Mucosa of descending colon (tissue), 3 donors: ENCODE results near the gene SULT2B1. TPM values are rescaled to one million over a fixed set of nuclear protein-coding genes. Genes with fewer than 3 reads are reported as not detected.
A peak's percentile ranks its signal among the peaks of the same experiment; 100 is the strongest.

Experiments
- ATAC-seq: fragments of 200-7000 bp; cut with Tn5 transposase; one replicate; pipeline ENCODE4 v1.9.1; 2020; ENCODE audit warnings: mild to moderate bottlenecking, moderate library complexity
- DNase-seq, 3 donors: peaks; one replicate each; pipeline ENCODE4 v3.0.0-alpha.2; 2020
- H3K36me3 ChIP-seq: fragments of 200-600 bp; one replicate; pipeline ENCODE4 v1.8.0; 2021; ENCODE audit warnings: low read depth, mild to moderate bottlenecking
- H3K4me1 ChIP-seq: fragments of 200-600 bp; one replicate; pipeline ENCODE4 v1.8.0; 2021; ENCODE audit warnings: low read depth, mild to moderate bottlenecking
- H3K4me3 ChIP-seq: fragments of 200-600 bp; one replicate; pipeline ENCODE4 v1.8.0; 2021; ENCODE audit warnings: mild to moderate bottlenecking
- H3K9me3 ChIP-seq: fragments of 200-600 bp; one replicate; pipeline ENCODE4 v1.8.0; 2021; ENCODE audit warnings: mild to moderate bottlenecking
- intact Hi-C, 2 donors: fragments of 100-400 bp; cut with DNase I in 1 of 2; cut with micrococcal nuclease in 1 of 2; formaldehyde crosslinking; loops; one replicate each; pipeline versions ENCODE4 v1.11.0 to v1.11.1; 2022; cut with DNase I, micrococcal nuclease
- total RNA-seq, 3 donors: library from RNA; stranded (reverse); fragmentation: NEBNext Ultra II Directional in 2 of 3; extraction: Animal tissue kit (Norgen Biotek cat#: 25700) in 2 of 3; gene quantifications; one replicate each; pipeline versions ENCODE4 v1.2.1 to v1.2.4, GENCODE V29; 2021 to 2023
- TF ChIP-seq, protein P1 (sequence below): fragments of 200-600 bp; IDR thresholded peaks from one replicate; pipeline ENCODE4 v1.8.0; 2022; ENCODE audit warnings: antibody characterized with exemption, mild to moderate bottlenecking
- donor health status: DM: no; HTN: no; CAD: no; lungs with moderate emphysema.
- donor health status: DM: no; HTN: no; CAD: no.
- donor health status: DM: no; HTN: yes; CAD: no.

Gene SULT2B1
- total RNA-seq, 3 donors from 2014 or later, result 0.51 to 3.1 (median 1.1) TPM

- intact Hi-C loops, result no loop called here
- Histone ChIP-seq H3K9me3 (no peaks in the 10 kb centered on the region), H3K4me3 (no peak overlapping the region), H3K4me1 (peaks cover 10% of the 10 kb centered on the region), H3K36me3 (no peaks in the 10 kb centered on the region)
- TF ChIP-seq, protein P1, sequence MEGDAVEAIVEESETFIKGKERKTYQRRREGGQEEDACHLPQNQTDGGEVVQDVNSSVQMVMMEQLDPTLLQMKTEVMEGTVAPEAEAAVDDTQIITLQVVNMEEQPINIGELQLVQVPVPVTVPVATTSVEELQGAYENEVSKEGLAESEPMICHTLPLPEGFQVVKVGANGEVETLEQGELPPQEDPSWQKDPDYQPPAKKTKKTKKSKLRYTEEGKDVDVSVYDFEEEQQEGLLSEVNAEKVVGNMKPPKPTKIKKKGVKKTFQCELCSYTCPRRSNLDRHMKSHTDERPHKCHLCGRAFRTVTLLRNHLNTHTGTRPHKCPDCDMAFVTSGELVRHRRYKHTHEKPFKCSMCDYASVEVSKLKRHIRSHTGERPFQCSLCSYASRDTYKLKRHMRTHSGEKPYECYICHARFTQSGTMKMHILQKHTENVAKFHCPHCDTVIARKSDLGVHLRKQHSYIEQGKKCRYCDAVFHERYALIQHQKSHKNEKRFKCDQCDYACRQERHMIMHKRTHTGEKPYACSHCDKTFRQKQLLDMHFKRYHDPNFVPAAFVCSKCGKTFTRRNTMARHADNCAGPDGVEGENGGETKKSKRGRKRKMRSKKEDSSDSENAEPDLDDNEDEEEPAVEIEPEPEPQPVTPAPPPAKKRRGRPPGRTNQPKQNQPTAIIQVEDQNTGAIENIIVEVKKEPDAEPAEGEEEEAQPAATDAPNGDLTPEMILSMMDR, result peak; percentile 33
- ATAC-seq (peak; percentile 62), DNase-seq (peak in 2 of 3 donors; percentile 63 to 68)
Measured at GRCh38 chr19:48608798-48609263, 56.9 kb downstream of the SULT2B1 start.

DNA sequence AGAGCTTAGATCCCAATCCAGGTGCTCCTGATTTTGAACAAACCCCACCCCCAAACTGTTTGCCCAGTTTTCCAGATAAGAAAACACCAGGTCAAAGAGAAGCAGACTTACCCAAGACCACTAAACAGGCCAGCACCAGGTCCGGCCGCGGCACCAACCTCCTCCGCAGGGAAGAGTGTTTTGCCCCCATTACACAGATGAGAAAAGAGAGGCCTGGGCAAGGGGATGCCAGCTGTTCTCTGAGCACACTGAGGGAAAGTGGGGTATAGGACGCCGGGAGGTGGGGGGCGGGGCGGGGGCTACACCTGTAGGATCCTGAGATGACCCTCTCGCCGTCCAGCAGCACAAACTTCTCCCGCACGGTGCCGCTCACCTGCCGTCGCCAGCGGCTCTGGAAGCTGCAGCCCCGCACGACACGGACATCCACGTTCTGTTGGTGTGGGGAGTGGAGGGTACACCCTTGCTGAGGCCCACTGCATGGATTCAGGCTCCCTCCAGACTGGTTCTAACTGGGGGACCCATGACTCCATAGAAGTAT lies 57.7 kb downstream of the SULT2B1 start:
- Histone ChIP-seq H3K9me3 (no peaks in the 10 kb centered on the region), H3K4me1 (peaks cover 10% of the 10 kb centered on the region), H3K4me3 (no peak overlapping the region), H3K36me3 (no peaks in the 10 kb centered on the region)
- intact Hi-C loops, result no loop called here
- TF ChIP-seq, protein P1, result no peak
- ATAC-seq (no peak), DNase-seq (no peak)

DNA sequence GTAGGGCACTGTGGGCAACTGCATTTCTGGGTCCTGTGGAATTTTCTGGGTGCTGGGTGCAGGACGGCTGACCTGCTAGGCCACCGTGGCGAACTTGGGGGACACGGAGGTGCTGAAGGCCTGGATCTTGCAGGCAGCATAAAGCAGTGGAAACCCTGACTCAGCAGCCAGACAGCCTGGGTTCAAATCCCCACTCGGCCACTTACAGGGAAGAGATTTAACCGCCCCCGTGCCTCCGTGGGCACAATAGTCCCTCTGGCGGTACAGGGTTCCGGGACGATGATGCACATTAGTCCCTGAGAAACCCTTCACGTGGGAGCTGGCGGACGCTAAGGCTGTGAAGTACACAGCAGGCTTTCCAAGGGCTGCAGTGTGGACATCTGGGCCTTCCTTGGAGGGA lies 59.9 kb downstream of the SULT2B1 start:
- intact Hi-C loops, result no loop called here
- Histone ChIP-seq H3K36me3 (no peaks in the 10 kb centered on the region), H3K4me1 (peaks cover 24% of the 10 kb centered on the region), H3K9me3 (no peaks in the 10 kb centered on the region), H3K4me3 (no peak overlapping the region)
- no peak for DNase-seq
- TF ChIP-seq, protein P1, result no peak
- ATAC-seq, result no peak

DNA sequence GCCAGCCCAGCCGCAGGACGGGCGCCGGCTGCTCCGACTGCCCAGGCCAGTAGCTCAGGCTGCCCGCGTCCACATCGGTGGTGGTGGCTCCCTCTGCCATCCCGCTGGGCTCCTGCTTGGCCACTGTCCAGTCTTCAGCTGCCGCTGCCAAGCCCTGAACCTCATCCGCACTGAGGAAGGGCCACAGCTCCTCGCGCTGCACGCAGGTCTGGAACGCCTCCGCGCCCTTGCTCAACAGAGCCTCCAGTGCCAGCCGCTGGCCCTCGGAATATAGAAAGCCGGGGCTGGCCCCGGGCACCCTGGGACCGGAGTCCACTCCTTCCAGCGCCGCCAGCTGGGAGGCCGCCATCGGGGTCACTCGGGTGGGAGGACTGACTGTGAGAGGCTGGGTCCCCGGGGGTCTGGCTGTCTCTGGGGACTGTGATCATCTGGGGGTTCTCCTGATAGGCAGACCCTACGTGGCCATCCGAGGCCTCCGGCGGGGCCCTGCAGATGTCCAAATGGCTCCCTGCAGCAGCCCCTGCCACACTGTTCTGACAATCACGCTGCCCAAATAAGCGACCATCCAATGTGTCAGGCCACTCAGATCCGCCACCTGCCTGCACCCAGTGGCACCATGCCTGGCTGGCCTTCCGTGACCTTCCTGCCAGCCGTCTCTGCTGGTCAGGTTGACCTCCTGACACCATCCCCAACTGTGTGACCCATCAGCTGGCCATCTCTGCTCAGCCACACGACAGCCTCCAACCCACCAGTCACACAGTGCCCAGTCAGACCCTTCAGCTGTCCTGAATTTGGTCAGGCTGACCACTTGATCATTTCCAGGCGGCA lies 61.3 kb downstream of the SULT2B1 start:
- H3K4me1 ChIP-seq, result peaks cover 38% of the 10 kb centered on the region

GRCh38 chr19:48613852-48614435 lies 62.0 kb downstream of the SULT2B1 start:
- Histone ChIP-seq H3K36me3 (no peaks in the 10 kb centered on the region), H3K4me3 (peak overlapping the region; percentile 21), H3K4me1 (peaks cover 38% of the 10 kb centered on the region), H3K9me3 (no peaks in the 10 kb centered on the region)
- TF ChIP-seq, protein P1, result no peak
- peak in 1 of 3 donors; percentile 54 for DNase-seq
- ATAC-seq, result peak; percentile 0
- intact Hi-C loops, result no loop called here

More for the DNA sequence above, 61.3 kb downstream of the SULT2B1 start:
- peak; percentile 71 to 79 (median 78) for DNase-seq
- Histone ChIP-seq H3K36me3 (no peaks in the 10 kb centered on the region), H3K4me3 (peak overlapping the region; percentile 21), H3K9me3 (no peaks in the 10 kb centered on the region)
- intact Hi-C loops, result no loop called here
- TF ChIP-seq, protein P1, result no peak
- peak; percentile 46 for ATAC-seq
